Germinal center (tissue), 1 donor: ENCODE measurements around the gene IL24.
"Not testable (repeated sequence)": the region's sequence is repeated elsewhere in the genome, so short reads cannot be mapped to it uniquely, and the experiment has no call there.

Source experiments
- DNase-seq: peaks from one replicate; pipeline ENCODE4 v3.0.0; 2012; ENCODE audit warnings: mixed read lengths, low spot score

The IL24 gene

DNA sequence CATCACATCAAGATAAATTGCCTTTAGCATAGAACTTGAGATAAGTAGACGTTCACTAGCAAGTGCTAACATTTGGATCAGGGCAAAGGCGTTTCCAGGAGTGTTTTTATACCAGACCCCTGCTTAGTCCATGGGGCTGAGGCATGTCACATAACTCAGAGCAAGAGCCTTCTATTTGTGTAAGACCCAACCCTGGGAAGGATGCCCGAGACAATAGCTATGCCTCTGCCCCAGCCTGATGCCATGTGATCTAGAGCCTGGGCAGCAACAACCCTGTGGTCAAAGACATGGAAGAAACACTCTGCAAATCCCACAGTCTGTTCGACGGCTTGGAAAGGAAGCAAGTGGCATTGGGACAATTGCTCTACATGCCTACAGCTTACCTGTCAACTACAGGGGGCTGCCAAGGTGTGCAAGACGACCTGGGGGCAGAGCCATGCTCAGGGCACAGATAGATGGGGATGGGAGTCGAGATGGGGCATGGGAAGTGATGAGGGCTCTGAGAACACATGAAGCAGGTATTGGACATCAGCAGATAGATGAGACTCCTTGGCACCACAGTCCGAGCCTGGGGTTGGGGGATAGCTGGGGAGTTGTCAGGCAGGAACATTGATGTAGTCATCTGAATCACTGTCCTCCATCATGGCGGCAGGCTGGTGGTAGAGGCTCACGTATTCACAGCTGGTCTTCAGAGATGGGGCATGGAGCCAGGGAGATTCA, 7.3 kb downstream of the IL24 start:
- DNase-seq = no peak

DNA sequence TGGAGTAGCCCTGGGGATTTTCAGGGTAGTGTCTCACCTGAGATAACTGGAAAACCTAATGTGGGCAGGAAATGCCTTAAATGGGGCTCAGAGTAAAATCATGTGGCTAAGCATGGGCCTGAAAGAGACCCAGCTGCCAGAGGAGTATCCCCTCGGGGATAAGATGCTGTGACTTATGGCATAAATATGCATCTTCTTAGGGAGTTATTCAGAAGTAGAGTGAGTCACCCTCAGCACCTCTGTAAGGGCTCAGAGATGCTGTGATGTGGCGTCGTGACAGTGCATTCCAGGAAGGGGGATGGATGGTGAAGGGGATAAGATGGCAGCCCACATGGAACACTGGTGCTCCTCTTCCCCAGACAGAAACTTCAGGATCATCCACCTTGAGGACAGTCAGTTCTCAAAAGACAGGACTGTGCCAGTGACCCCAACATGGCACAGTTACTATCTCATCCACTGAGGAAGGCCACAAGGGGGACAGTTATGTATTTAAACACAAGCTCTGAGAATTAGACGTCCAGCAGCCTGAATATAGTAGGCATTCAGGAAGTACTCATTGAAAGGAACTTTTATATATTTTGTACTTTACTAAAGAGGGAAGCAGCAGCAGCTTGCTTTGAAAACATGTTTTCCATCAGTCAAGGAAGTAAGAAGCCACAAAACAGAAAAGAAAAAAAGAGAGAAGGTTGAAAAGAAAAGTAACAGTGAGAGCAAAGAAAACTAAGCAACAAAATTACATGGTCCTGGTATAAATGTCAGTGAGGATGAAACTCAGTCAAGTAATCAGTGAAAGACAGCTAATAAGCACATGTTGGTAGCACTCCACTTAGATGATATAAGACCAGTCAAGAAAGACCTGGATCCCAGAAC, 8.3 kb downstream of the IL24 start:
- DNase-seq = peak; percentile 81

DNA sequence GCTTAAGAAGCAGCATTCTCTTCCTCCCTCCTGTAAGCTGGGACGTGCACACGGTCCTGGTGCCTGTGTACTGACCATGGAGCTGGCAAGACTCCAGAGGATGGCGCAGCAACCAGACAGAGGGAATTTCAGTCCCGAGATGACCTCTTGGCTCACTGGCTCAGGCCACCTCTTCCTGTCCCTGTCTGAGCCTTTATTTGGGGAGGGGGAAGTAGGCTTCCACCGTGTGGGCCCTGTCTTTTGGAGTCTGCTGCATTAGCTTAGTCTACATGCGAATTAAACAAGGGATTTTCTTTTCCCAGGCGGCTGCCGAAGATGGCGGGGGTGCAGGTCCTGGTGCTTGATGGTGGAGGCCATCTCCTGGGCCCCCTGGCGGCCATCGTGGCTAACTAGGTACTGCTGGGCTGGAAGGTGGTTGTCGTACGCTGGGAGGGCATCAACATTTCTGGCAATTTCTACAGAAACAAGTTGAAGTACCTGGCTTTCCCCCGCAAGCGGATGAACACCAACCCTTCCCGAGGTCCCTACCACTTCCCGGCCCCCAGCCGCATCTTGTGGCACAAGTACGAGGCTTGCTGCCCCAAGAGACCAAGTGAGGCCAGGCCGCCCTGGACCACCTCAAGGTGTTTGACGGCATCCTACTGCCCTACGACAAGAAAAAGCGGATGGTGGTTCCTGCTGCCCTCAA, 10.2 kb downstream of the IL24 start:
- DNase-seq = no peak

DNA sequence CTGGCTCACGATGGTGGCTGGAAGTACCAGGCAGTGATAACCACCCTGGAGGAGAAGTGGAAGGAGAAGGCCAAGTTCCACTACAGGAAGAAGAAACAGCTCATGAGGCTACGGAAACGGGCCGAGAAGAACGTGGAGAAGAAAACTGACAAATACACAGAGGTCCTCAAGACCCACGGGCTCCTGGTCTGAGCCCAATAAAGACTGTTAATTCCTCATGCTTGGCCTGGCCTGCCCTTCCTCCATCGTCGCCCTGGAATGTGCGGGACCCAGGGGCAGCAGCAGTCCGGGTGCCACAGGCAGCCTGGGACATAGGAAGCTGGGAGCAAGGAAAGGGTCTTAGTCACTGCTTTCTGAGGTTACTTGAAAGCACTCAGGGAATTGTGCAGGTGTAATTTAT, 10.8 kb downstream of the IL24 start:
- no peak for DNase-seq

DNA sequence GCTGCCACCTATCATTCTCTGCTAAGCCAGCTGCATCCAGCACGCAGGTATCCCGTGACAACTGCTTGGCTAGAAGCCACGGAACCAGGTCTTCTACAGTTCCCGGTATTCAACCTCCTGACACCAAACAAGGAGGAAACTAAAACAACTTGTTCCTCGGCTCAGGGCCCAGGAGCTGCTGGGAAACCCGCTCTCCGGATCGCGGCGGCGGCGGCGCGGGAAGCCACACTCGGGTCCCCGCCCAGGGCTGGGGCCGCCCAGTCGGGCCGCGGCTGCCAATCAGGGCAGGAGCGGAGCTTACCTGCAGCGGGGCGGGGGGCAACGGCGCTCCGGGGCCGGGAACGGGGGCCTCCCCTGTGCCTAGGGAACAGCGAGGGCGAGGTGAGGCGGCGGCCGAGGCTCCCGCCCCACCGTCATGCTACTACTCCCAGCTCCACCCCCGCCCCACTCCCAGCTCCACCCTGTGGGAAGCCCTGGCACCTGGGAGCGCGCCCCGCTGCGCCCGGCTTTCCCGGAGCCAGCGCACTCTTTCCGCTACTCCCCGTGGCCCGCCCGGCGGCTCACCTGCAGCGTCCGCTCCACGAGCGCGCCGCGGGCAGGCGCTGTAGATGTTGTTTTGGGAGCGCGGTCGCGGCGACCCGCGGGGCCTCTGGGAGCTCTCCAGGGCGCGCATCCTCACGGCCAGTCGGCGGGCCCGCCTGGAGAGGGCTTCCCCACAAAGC, 12.1 kb downstream of the IL24 start:
- DNase-seq = peak; percentile 22

DNA sequence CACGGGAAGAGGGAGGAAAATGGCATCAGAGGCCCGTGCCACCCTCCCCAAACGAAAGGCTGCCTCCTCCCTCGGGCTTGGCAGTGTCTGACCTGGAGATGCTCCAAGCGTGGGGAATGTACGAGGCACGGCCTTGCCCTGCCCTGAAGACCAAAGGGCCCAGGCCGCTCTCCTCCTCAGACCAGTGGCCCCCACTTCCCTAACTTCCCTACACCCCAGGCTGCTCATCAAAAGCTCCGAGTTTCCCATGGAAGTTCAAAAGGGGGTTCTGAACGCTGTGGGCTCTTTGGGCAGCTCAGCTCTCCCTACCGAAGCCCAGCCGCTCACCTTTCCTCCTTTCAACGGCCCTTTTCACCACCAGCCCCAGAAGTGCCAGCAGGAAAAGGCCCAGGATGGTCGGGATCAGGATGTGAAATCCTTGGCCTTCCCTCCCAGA, 12.7 kb downstream of the IL24 start:
- no peak for DNase-seq

DNA sequence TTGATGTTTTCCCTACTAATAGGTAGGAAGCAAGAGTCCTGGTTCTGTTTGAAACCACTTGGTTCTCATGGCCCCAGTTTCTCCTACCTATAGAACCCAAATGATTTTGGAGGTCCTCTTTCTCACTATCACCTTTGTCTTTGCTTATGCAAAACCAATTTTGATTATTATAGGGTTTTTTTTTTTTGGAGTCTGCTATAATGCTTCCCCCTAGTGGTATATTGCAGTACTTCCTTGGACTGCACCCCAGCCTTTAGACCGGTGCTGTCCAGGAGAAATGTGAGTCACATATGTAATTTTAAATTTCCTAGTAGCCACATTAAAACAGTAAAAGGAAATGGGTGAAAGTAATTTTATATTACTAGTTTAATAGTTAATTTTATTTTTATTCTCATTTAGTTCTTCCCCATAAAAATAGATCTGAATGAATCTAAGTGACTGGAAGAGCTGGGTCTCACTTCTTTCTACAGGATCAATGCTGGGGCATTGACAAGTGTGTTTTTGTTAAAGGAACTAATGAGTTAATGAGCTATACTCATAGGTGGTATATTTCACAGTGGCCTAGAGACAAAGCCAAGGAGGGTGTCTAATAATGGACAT, 13.9 kb downstream of the IL24 start:
- peak; percentile 74 for DNase-seq

DNA sequence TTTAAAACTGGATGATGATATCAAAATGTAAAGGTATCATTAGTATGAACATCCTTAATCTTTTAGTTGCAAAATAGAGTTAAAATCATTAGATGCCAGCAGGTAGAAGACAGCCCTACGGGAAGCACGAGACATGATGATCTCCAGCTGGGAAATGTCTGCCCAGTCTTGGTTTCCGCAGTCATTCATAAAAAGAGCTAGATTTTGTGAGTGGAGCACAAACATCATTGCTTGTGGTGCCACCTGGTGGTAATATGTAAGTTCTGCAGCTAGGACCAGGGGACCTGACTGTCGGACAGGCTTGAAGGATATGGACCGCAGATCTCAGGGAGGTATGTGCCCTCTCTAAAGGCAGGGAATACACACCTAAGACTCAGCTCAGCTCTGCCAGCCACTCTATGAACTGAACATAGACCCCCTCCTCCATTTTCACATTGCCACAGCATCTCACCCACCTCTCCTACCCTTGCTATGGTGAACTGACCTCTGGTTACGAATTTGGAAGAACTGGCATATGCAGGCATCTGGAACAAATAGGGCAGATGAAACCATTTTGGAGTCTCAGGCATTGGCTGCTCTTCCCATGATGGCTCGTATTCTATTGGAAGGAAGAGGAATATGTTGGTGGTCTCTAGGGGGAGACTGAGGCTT, 15.3 kb downstream of the IL24 start:
- DNase-seq = peak; percentile 80

DNA sequence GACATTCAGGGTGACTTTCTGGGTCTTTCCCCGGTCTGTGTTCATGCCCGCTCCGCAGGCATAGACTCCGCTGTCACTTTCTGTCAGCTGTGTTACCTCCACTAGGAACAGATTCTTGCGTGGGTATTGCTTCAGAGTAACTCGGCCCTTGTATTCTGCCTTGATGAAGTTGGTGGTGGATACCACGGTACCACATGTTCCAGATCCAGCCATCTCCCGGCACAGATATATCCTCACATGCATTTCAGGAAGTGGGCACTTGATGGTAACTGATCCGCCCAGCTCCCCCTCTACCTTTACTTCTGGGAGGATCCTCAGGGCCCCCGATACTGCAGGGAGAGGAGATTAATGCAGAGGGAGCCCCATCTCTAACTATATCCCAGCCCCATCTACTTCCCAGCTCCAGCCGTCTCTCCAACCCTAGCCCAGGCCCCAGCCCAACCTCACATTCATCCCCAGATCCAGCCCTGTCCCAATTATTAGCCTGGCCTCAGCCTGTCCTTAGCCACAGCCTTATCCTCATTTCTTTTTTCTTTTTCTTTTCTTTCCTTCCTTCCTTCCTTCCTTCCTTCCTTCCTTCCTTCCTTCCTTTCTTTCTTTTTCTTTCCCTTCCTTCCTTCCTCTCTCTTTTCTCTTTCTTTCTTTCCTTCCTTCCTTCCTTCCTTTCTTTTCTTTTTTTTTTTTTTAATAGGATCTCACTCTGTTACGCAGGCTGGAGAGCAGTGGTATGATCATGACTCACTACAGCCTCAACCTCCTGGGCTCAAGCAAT, 16.7 kb downstream of the IL24 start:
- no peak for DNase-seq

DNA sequence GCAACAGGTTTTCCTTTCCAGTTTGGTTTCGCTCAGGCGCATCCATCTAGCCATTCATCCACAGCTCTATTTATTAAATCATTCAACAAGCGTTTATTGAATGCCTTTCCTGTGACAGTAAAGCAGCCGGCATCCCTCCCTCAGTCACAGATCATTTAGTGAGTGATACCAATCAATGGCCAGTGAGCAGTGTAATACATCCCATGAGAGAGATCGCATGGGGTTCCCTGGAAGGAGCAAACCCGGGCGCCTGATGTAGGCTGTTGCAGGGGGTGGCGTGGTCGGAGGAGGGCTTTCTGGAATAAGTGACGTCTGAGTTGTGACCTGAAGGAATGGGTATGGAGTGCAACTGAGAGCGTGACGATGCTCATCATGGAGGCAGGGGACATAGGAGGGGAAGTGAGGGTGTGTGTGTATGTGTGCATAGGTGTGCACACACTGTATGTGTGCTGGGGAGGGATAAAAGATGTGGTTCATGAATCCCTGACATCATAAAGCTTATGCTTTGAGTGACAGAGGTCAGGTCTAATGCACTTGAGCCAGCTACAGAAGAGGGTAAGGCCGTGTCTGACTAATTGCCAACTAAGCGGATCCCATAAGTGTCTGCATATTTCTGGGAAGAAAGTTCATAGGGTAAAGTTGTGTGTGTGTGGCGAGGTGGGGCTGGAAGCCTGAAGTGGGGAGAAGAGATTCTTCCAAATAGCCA, 17.9 kb downstream of the IL24 start:
- DNase-seq = no peak

DNA sequence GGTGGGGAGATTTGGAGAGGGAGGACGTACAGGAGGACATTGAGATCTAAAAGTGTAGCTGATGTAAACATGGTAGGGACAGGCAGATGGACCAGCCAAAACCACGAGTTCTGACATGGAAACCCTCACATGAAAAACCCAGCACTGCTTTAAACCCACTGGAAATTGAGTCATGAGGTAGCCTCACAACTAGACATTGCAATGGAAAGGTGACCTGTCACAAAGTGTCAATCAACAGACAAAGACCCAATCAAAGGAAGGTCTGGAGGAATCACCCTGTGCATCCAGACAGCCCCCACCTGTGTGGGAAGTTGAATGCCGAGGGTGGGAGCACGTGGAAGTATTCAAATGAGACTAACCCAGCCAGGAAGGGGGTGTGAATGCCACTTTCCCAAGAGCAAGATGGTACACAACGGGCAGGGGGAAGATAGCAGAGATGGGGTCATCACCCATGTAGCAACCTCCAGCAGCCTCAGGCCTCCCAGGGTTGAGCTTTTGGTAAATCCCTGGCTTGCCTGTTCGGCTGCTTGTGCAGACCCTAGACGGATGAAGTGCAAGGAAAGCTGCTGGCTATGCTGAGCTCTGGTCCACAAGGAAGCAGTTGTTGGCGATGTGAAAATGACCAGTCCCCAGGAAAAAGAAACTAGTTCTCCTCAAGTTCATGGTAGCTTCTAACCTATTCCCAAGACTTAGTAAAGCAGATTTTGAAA, 18.9 kb downstream of the IL24 start:
- DNase-seq = no peak

DNA sequence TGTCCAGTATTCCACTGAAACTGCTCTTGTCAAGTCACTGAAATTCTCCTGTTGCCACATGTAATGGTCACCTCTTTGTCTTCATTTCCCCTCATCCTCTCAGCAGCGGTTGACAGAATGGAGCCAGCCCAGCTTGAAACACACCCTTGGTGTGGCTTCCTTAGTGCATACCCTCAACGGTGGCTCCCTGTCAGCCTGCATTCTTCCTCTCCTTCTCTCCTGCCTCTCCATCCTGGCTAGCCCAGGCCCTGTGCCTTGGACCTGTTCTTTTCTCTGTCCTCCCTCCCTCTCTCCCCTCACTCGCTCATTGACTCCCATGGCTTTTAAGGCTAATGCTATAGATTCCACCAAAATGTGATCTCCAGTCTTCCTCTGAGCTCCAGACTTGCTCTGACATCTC, 20.8 kb downstream of the IL24 start:
- no peak for DNase-seq

DNA sequence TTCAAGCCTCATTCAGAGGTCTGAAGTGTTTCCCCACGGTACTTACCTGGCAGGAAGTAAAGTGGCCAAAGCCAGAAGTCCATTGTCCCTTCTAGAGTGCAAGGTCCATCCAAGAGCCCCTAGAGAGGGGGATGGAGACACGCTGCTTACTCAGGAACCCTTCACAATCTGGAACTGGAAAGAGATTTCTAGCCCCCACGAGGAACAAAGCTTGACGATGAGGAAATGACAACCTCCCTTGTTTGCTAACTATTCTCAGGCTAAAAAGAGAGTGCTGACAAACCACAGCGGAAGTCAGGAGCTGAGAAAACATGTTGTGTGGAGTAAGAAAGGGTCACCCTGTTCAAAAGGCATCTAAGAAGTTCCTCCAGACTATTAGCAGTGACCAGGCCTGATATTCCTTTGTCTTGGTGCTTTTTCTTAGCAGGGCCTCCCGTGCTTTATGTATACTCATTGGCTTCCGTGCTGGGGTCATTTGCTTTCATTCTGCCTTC, 24.6 kb downstream of the IL24 start, which contains the start of gene FCMR:
FCMR (minus strand) TSS at position 170 of the 494 bp plus-strand sequence; CDS start at position 83, 87 bp downstream.
- peak; percentile 44 for DNase-seq

DNA sequence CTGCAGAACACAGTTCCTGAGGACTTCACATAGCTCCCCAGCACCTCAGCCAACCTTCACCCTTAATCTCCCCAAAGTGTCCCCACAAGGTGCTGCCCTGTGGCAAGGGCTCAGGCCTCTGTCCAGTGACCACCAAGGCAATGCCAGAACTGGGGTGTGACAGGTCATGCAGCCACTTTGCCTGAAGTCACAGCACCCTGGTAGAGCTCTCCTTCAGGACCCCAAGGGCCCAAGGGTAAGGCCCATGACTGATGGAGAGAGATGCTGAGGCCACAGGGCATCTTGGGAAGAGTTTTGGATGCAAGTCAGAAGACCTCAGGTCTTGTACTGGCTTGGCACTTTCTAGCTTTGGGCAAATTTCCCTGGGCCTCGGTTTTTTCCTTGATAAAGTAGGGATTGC, 25.3 kb downstream of the IL24 start:
- no peak for DNase-seq

DNA sequence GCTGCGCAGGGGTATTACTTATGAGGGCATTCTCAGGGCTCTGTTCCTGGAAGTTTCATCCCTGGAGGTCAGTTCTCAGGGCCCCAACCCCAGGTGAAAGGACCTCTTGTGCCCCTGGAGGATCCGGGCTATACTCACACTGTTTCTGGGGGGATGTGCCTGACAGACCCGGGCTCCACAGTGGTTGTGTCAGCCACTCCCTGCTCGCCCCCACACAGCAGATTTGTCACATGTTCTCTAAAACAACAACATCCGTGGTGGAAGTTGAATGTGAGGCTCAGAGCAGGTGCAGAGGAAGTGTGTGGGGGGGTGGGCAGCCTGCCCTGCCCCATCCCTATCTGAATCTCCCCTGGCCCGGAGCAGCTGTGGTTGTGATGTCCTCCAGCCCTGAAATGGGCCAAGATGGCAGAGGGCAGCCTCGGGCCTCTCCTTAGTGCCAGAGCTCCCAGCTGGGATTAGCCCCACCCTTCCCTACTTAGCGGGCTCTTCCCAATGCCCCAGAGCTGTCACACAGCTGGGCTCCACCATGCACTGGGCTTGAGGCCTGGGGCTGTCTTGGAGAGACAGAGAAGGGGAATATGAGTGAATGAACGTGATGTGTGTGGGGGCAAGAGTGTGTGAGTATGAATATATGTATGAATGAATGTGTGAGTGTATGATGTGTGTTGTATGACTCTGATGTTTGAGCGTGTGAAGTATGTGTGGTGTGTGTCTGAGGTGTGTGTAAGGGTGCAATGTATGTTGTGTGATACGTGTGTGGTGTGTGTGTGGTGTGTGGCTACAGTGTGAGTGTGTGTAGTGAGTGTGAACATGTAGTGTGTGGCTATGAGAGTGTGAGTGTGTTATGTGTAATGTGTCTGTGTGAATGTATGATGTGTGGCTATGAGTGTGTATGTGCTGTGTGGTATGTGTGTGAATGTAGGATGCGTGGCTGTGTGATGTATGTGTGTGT, 26.0 kb downstream of the IL24 start:
- peak; percentile 72 for DNase-seq

DNA sequence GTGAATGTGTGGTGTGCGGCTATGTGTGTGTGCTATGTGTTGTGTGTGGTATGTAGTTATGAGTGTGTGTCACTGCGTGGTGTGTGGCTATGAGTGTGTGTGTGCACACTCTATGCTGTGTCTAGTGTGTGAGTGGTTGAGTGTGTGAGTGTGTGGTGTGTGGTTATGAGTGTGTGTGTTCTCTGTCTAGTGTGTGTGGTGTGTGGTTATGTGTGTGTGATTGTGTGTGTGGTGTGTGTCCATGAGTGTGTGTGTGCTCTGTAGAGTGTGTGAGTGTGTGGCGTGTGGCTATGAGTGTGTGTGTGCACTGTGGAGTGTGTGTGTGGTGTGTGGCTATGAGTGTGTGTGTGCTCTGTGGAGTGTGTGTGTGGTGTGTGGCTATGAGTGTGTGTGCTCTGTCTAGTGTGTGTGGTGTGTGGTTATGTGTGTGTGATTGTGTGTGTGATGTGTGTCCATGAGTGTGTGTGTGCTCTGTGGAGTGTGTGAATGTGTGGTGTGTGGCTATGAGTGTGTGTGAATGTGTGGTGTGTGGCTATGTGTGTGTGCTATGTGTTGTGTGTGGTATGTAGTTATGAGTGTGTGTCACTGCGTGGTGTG, 26.8 kb downstream of the IL24 start:
- not testable (repeated sequence) for DNase-seq

DNA sequence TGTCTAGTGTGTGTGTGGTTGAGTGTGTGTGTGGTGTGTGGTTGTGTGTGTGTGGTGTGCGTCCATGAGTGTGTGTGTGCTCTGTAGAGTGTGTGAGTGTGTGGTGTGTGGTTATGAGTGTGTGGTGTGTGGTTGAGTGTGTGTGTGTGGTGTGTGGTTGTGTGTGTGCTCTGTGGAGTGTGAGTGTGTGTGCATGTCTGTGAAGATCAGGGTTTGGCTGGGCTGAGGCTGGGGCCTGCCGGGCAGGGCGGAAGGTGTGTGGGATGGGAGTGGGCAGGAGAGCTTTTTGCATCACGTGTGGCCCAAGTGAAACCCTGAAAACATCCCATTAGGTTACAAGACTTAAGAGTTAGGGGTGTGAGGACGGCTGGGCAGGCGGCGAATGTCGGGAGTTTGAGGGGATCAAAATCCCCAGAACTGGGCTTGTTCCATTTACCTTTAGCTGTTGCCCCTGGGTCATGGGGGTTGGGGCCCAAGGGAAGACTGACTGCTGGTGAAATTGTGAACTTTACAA, 27.4 kb downstream of the IL24 start:
- DNase-seq = no peak
